Body of pancreas (tissue), 4 donors: ENCODE data around the gene ARPP21. TPM values are rescaled to one million over a fixed set of nuclear protein-coding genes. Genes with fewer than 3 reads are reported as not detected.

Experiments
- ATAC-seq: fragments of 150-250 bp; one replicate; pipeline ENCODE4 v1.9.1; 2016
- DNase-seq, 4 donors: peaks; one replicate each; pipeline ENCODE4 v3.0.0-alpha.2; 2019
- H3K27ac ChIP-seq, 4 donors: fragments of 200-600 bp; sonication (generic); 1 replicate in 3 of 4; 2 replicates in 1 of 4; pipeline versions ENCODE4 v1.5.1 to v1.6.1; 2016 to 2019; ENCODE audit warnings: mild to moderate bottlenecking in 1 of 4, mixed read lengths in 1 of 4, moderate library complexity in 1 of 4
- H3K27me3 ChIP-seq, 2 donors: fragments of 200-600 bp; sonication (generic); one replicate each; pipeline ENCODE4 v1.6.0; 2016; ENCODE audit warnings: mild to moderate bottlenecking in 1 of 2
- H3K36me3 ChIP-seq, 2 donors: fragments of 200-600 bp; sonication (generic); replicated peaks in 1 of 2; 2 replicates each; pipeline ENCODE4 v1.5.1; 2016; ENCODE audit warnings: low read depth in 2 of 2; ENCODE audit not compliant: insufficient read depth in 1 of 2
- H3K4me1 ChIP-seq: fragments of 200-600 bp; sonication (generic); one replicate; pipeline ENCODE4 v1.6.0; 2016
- H3K4me3 ChIP-seq, 2 donors: fragments of 200-600 bp; sonication (generic); 1 replicate in 1 of 2; 2 replicates in 1 of 2; pipeline ENCODE4 v1.5.1; 2016 to 2019
- H3K9me3 ChIP-seq, 3 donors: fragments of 200-600 bp; sonication (generic); 1 replicate in 2 of 3; 2 replicates in 1 of 3; pipeline ENCODE4 v1.5.1; 2016
- CTCF ChIP-seq, 7 experiments: fragments of 450-650 bp in 4 of 7; fragments of 200-600 bp in 3 of 7; sonication (generic) in 3 of 7; IDR thresholded peaks; one replicate each; pipeline ENCODE4 v1.5.1; 2016 to 2019; ENCODE audit warnings: antibody characterized with exemption in 7 of 7
- POLR2A ChIP-seq, 3 donors: fragments of 450-650 bp; IDR thresholded peaks; one replicate each; pipeline ENCODE4 v1.6.1; 2016; ENCODE audit warnings: antibody characterized with exemption in 3 of 3, mild to moderate bottlenecking in 2 of 3
- WGBS, 2 donors: methylation state at CpG; one replicate each; pipeline ENCODE4 v1.1.5; 2017; 5-methylcytosine and 5-hydroxymethylcytosine counted together
- intact Hi-C: fragments of 100-400 bp; cut with DNase I; formaldehyde crosslinking; loops from one replicate; pipeline ENCODE4 v1.15.1; 2023
- total RNA-seq, 2 donors: library from RNA; depleted of rRNA; stranded (reverse); fragments of >200 nt; gene quantifications; one replicate each; pipeline ENCODE4 v1.1.0, GENCODE V29; 2016

The ARPP21 gene
- total RNA-seq, 2 donors from 2014 or later, result not detected

GRCh38 chr3:35677797-35678196 is 38.5 kb downstream of the ARPP21 start:
- TF ChIP-seq CTCF (IDR thresholded peaks at IDR 0.05), result no peak
- TF ChIP-seq POLR2A (IDR thresholded peaks at IDR 0.05), result no peak
- WGBS, 2 donors, result 65 to 80% methylated on average over 5 of the region's 5 CpGs
- no peaks in the 10 kb centered on the region for H3K4me1 ChIP-seq
- ATAC-seq (no peak), DNase-seq (no peak)
- H3K27ac ChIP-seq, result no peak overlapping the region
- no peaks in the 10 kb centered on the region for H3K36me3 ChIP-seq
- H3K4me3 ChIP-seq, result no peak overlapping the region
- intact Hi-C loops, result no loop called here
- no peaks in the 10 kb centered on the region for H3K27me3 ChIP-seq
- no peaks in the 10 kb centered on the region for H3K9me3 ChIP-seq

GRCh38 chr3:35678643-35679161 is 39.4 kb downstream of the ARPP21 start:
- WGBS, 2 donors, result 44 to 52% methylated on average over 7 of the region's 7 CpGs
- no peaks in the 10 kb centered on the region for H3K36me3 ChIP-seq
- TF ChIP-seq POLR2A (IDR thresholded peaks at IDR 0.05), result no peak
- no peak for TF ChIP-seq CTCF (IDR thresholded peaks at IDR 0.05)
- no peaks in the 10 kb centered on the region for H3K27me3 ChIP-seq
- ATAC-seq (no peak), DNase-seq (no peak)
- intact Hi-C loops, result no loop called here
- no peak overlapping the region for H3K4me3 ChIP-seq
- H3K4me1 ChIP-seq, result no peaks in the 10 kb centered on the region
- H3K9me3 ChIP-seq, result no peaks in the 10 kb centered on the region
- H3K27ac ChIP-seq, result no peak overlapping the region

- DNase-seq, result no peak
- intact Hi-C loops, result no loop called here
- H3K27ac ChIP-seq, result no peak overlapping the region
- H3K27me3 ChIP-seq, result no peaks in the 10 kb centered on the region
- H3K9me3 ChIP-seq, result no peaks in the 10 kb centered on the region
- 69 to 75% methylated on average over 14 of the region's 14 CpGs for whole genome bisulfite sequencing, 2 donors
- H3K4me1 ChIP-seq, result no peaks in the 10 kb centered on the region
- no peaks in the 10 kb centered on the region for H3K36me3 ChIP-seq
- no peak for TF ChIP-seq POLR2A (IDR thresholded peaks at IDR 0.05)
- H3K4me3 ChIP-seq, result no peak overlapping the region
- ATAC-seq, result no peak
Observed at GRCh38 chr3:35679409-35680080, 40.2 kb downstream of the ARPP21 start.

GRCh38 chr3:35680866-35681650 is 41.7 kb downstream of the ARPP21 start:
- intact Hi-C loops, result no loop called here
- ATAC-seq (no peak), DNase-seq (no peak)
- Histone ChIP-seq H3K36me3 (no peaks in the 10 kb centered on the region), H3K27ac (no peak overlapping the region), H3K9me3 (no peaks in the 10 kb centered on the region), H3K4me1 (no peaks in the 10 kb centered on the region), H3K4me3 (no peak overlapping the region), H3K27me3 (no peaks in the 10 kb centered on the region)
- WGBS, 2 donors, result 34 to 43% methylated on average over 5 of the region's 5 CpGs
- TF ChIP-seq CTCF (IDR thresholded peaks at IDR 0.05), result no peak
- TF ChIP-seq POLR2A (IDR thresholded peaks at IDR 0.05), result no peak

GRCh38 chr3:35685153-35685552 is 45.8 kb downstream of the ARPP21 start:
- H3K27me3 ChIP-seq, result no peaks in the 10 kb centered on the region
- no peak overlapping the region for H3K4me3 ChIP-seq
- no peak for TF ChIP-seq CTCF (IDR thresholded peaks at IDR 0.05)
- TF ChIP-seq POLR2A (IDR thresholded peaks at IDR 0.05), result no peak
- no peaks in the 10 kb centered on the region for H3K4me1 ChIP-seq
- H3K9me3 ChIP-seq, result no peaks in the 10 kb centered on the region
- ATAC-seq (no peak), DNase-seq (no peak)
- 75 to 86% methylated on average over 3 of the region's 3 CpGs for WGBS, 2 donors
- H3K36me3 ChIP-seq, result no peaks in the 10 kb centered on the region
- no peak overlapping the region for H3K27ac ChIP-seq
- intact Hi-C loops, result no loop called here
